Heart right ventricle (tissue), 16 donors: ENCODE results near the gene CFAP300. TPM values are rescaled to one million over a fixed set of nuclear protein-coding genes. Genes with fewer than 3 reads are reported as not detected.

Experiments
- ATAC-seq, 8 donors: fragments of 200-7000 bp; cut with Tn5 transposase; one replicate each; pipeline ENCODE4 v1.9.1; 2020; ENCODE audit warnings: mild to moderate bottlenecking in 8 of 8, moderate library complexity in 8 of 8, moderate number of reproducible peaks in 1 of 8
- DNase-seq, 2 donors: peaks; one replicate each; pipeline ENCODE4 v3.0.0-alpha.2; 2020
- H3K27ac ChIP-seq, 10 donors: fragments of 200-600 bp; sonication (generic) in 2 of 10; one replicate each; pipeline versions ENCODE4 v1.5.0 to v1.8.0; 2020 to 2022; ENCODE audit warnings: mild to moderate bottlenecking in 3 of 10
- H3K27me3 ChIP-seq, 7 donors: fragments of 200-600 bp; one replicate each; pipeline ENCODE4 v1.8.0; 2021 to 2022; ENCODE audit warnings: mild to moderate bottlenecking in 2 of 7
- H3K36me3 ChIP-seq, 9 donors: fragments of 200-600 bp; sonication (generic) in 1 of 9; one replicate each; pipeline versions ENCODE4 v1.5.0 to v1.8.0; 2020 to 2022; ENCODE audit warnings: mild to moderate bottlenecking in 2 of 9
- H3K4me1 ChIP-seq, 9 donors: fragments of 200-600 bp; sonication (generic) in 1 of 9; one replicate each; pipeline versions ENCODE4 v1.5.0 to v1.8.0; 2020 to 2022; ENCODE audit warnings: mild to moderate bottlenecking in 4 of 9
- H3K4me3 ChIP-seq, 10 donors: fragments of 200-600 bp; sonication (generic) in 2 of 10; one replicate each; pipeline versions ENCODE4 v1.5.0 to v1.8.0; 2020 to 2022; ENCODE audit warnings: mild to moderate bottlenecking in 7 of 10, moderate library complexity in 2 of 10
- H3K9me3 ChIP-seq, 11 donors: fragments of 200-600 bp in 10 of 11; sonication (generic) in 2 of 11; one replicate each; pipeline versions ENCODE4 v1.5.0 to v1.8.0; 2013 to 2022; ENCODE audit warnings: mild to moderate bottlenecking in 2 of 11, control low read depth in 1 of 11, moderate library complexity in 1 of 11
- CTCF ChIP-seq, 9 donors: fragments of 200-600 bp; sonication (generic) in 2 of 9; IDR thresholded peaks; one replicate each; pipeline versions ENCODE4 v1.5.0 to v1.8.0; 2021 to 2022; ENCODE audit warnings: antibody characterized with exemption in 9 of 9, mild to moderate bottlenecking in 5 of 9, moderate library complexity in 1 of 9
- WGBS, 2 donors: extraction: QIAGEN DNeasy Blood & Tissue Kit; methylation state at CpG; one replicate each; pipeline ENCODE4 v1.1.7; 2013; ENCODE audit warnings: inconsistent platforms in 1 of 2; 5-methylcytosine and 5-hydroxymethylcytosine counted together
- intact Hi-C, 10 donors: fragments of 100-400 bp; cut with DNase I; formaldehyde crosslinking; loops; one replicate each; pipeline versions ENCODE4 v1.11.1 to v1.14.2; 2022
- long read RNA-seq, 3 donors: library from polyadenylated mRNA; unstranded; transcript quantifications; one replicate each; pipeline ENCODE4 v2.0.0, GENCODE V29; 2020 to 2021
- polyA plus RNA-seq, 2 donors: library from polyadenylated mRNA; stranded (reverse); fragments of 200-250 nt; gene quantifications; one replicate each; pipeline ENCODE4 v1.2.3, GENCODE V29; 2013
- total RNA-seq, 10 donors: library from RNA; stranded (reverse); fragmentation: NEBNext Ultra II Directional in 3 of 10; extraction: Animal tissue kit (Norgen Biotek cat#: 25700) in 3 of 10; gene quantifications; one replicate each; pipeline versions ENCODE4 v1.2.1 to v1.2.4, GENCODE V29; 2021 to 2023
- donor health status: Arrhythmogenic right ventricular cardiomyopathy.
- donor health status: ischemic (EF 13 %, LVEDD 7.1; RV severe dilation, severe dysfunction).
- donor health status: healthy with polysubstance abuse.
- donor health status: DM: no; HTN: yes; CAD: no.
- donor health status: DM: no; HTN: no; CAD: no.
- donor health status: ischemic (EF 25% LVEDD 6.9; RV normal size, moderate dysfunction).
- donor health status: ischemic (EF 25% LVEDD 5.7; RV mildly dilated, moderate dysfunction).
- donor health status: healthy.
- donor health status: DM: yes; HTN: yes; CAD: no.
- donor health status: Ischemic cardiomyopathy.
- donor health status: ischemic (EF 35%, LVEDD 5.7; RV mildly dilated, moderate dysfunction).
- donor health status: nonischemic (EF 11% LVEDD 7.7; RV severe dilation, severe dysfunction).
- donor health status: DM: yes; HTN: yes; CAD: no.
- donor health status: PGD.
- donor health status: ischemic (EF 29% LVEDD 5.4; RV normal size, mild dysfunction).
- donor health status: nonischemic (EF 23%, LVEDD 6.1; RV moderate dilation, normal function).

The CFAP300 gene
- 1 to 10 TPM in 2 of 10 donors, under 1 TPM in 7, not detected in 1; 0.26 to 1.8 (median 0.69) TPM for total RNA-seq
- polyA plus RNA-seq = under 1 TPM; 0.59 to 0.65 TPM
- long read RNA-seq, donor 1, partial matches to known transcripts = 0 of 1 reads
- long read RNA-seq, donor 1, other reads (novel, unspliced or antisense) = 1 of 1 reads
- long read RNA-seq, donor 2 = 0 reads
- long read RNA-seq, donor 3, partial matches to known transcripts = 0 of 4 reads
- long read RNA-seq, donor 3, other reads (novel, unspliced or antisense) = 1 of 4 reads

GRCh38 chr11:102047305-102047924, at the start of gene CFAP300:
Gene CFAP300 (plus strand): TSS chr11:102047437. CDS start chr11:102047471, 34 bp downstream.
- Histone ChIP-seq H3K4me3 (peak within 1 kb of the TSS; percentile 40 to 71 (median 54)), H3K27me3 (peaks cover 0 to 38% (median 21%) of the 10 kb centered on the region in 7 donors), H3K36me3 (no peaks in the 10 kb centered on the region), H3K4me1 (peaks cover 0 to 14% (median 6%) of the 10 kb centered on the region in 9 donors), H3K9me3 (no peaks in the 10 kb centered on the region), H3K27ac (peak within 1 kb of the TSS in 9 of 10 donors; percentile 37 to 75 (median 60))
- DNase-seq (peak; percentile 91 to 94), ATAC-seq (peak; percentile 89 to 98 (median 94))
- 1 to 2% methylated on average over 45 of the region's 45 CpGs for WGBS, 2 donors
- no peak for TF ChIP-seq CTCF (IDR thresholded peaks at IDR 0.05)
- intact Hi-C loops = loop anchor here in 1 of 10 donors (2.0 kb wide), 1 partner anchor 63 kb away; the partner anchor contains the start of gene YAP1

DNA sequence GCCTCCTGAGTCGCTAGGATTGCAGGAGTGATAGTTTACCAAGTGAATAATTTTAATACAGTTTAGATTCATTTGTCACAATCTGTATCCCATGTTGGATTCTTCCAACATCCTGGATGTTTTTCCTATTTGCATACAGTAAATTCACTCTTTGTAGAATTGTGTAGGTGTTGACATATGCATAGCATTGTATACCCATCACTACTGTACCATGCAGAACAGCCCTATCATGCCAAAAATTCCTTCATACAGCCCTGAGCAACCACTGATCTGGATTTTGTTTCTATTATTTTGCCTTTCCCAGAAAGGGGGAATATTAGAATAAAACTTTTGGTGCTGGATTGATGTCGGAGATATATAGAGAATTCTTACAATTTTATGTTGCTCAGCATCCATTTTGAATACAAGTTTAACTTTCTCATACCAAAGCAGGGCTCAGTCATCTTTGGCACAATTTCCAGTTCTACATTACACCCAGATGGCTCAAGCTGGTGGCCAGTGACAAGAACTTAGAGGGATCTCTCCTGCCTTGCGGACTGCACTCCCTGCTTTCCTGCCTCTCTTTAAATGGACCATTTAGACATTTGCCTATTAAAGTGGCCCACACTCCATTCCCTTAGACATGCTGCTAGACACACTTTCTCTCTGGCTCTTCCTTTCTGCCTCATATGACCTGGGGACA, 45.4 kb upstream of the CFAP300 start:
- H3K36me3 ChIP-seq = peaks cover 0 to 17% (median 0%) of the 10 kb centered on the region in 9 donors
- intact Hi-C loops = loop anchor here in 5 of 10 donors (10.0 kb wide), 2 partner anchors 87 to 547 kb away; partner anchors contain the start of genes ANGPTL5 (in 1 of the 5) and CEP126 (in 1 of the 5)
- no peaks in the 10 kb centered on the region for H3K9me3 ChIP-seq
- no peak for TF ChIP-seq CTCF (IDR thresholded peaks at IDR 0.05)
- H3K4me1 ChIP-seq = no peaks in the 10 kb centered on the region
- WGBS, 2 donors = 94 to 95% methylated on average over 3 of the region's 3 CpGs
- no peak overlapping the region for H3K27ac ChIP-seq
- no peak for ATAC-seq
- H3K4me3 ChIP-seq = no peak overlapping the region
- no peak for DNase-seq
- H3K27me3 ChIP-seq = no peaks in the 10 kb centered on the region

DNA sequence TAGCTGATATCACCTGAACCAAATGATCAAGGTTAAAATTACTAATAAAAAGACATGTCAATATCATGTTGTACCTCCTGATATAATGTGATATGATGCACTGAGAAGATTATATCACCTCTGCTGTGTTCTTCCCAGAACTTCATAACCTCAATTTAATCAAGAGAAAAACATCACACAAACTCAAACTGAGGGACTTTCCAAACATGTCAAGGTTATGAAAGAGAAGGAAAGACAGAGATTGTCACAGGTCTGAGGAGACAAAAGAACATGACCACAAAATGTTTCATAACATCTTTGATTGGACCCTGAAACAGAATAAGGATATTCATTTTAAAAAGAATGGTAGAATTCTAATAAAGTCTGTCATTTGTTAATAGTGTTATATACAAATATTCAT, 43.0 kb upstream of the CFAP300 start:
- H3K27me3 ChIP-seq = no peaks in the 10 kb centered on the region
- no peak overlapping the region for H3K4me3 ChIP-seq
- DNase-seq (no peak), ATAC-seq (no peak)
- H3K9me3 ChIP-seq = no peaks in the 10 kb centered on the region
- no peak overlapping the region for H3K27ac ChIP-seq
- peaks cover 0 to 4% (median 0%) of the 10 kb centered on the region in 9 donors for H3K4me1 ChIP-seq
- no peak for TF ChIP-seq CTCF (IDR thresholded peaks at IDR 0.05)
- intact Hi-C loops = loop anchor here in 5 of 10 donors (10.0 kb wide), 2 partner anchors 89 to 549 kb away; partner anchors contain the start of genes ANGPTL5 (in 1 of the 5) and CEP126 (in 1 of the 5)
- peaks cover 0 to 3% (median 0%) of the 10 kb centered on the region in 9 donors for H3K36me3 ChIP-seq

DNA sequence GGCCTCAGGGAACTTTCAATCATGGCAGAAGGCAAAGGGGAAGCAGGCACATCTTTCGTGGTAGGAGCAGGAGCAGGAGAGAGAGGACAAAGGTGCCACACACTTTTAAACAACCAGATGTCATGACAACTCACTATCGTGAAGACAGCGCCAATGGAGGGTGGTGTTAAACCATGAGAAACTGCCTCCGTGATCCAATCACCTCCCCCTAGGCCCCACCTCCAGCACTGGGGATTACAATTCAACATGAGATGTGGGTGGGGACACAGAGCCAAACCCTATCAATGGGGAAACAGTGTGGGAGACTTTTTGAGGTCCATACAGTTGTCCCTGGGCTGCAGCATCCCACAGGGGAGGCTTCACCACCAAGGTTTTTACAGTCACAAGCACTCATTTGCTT, 41.9 kb upstream of the CFAP300 start:
- Histone ChIP-seq H3K4me1 (peaks cover 0 to 4% (median 0%) of the 10 kb centered on the region in 9 donors), H3K4me3 (no peak overlapping the region), H3K36me3 (peaks cover 0 to 3% (median 0%) of the 10 kb centered on the region in 9 donors), H3K27ac (no peak overlapping the region), H3K27me3 (no peaks in the 10 kb centered on the region), H3K9me3 (no peaks in the 10 kb centered on the region)
- no peak for TF ChIP-seq CTCF (IDR thresholded peaks at IDR 0.05)
- WGBS, 2 donors = 85 to 86% methylated on average over 4 of the region's 4 CpGs
- DNase-seq (no peak), ATAC-seq (no peak)
- intact Hi-C loops = loop anchor here in 7 of 10 donors (5.0 to 10.0 kb wide), 3 partner anchors 91 to 551 kb away; partner anchors contain the start of genes ANGPTL5 (in 1 of the 7) and CEP126 (in 1 of the 7)
